ENCODE data around the gene SIK2. TPM values are rescaled to one million over a fixed set of nuclear protein-coding genes. Genes with fewer than 3 reads are reported as not detected.

Gene SIK2
- total RNA-seq, 1 experiment from 2014 or later = 13.0 TPM

- CTCF ChIA-PET = interaction anchor here (0.8 to 1.3 kb wide), 3 partner anchors 12 to 243 kb away, joined by 3 to 4 read pairs (median 3); no protein-coding TSS in a partner anchor
- RAD21 ChIA-PET (ENCODE audit: low non-redundant PET in 1 of 2, low total read pairs in 2 of 2, uncharacterized antibody in 2 of 2, unreplicated experiment in 2 of 2) = no interaction called here
- no peak overlapping the region for H3K27ac ChIP-seq (ENCODE audit: low read depth, low read length)
- H3K4me2 ChIP-seq (ENCODE audit: low read length) = no peak overlapping the region
- no TSS peak for BruUV-seq (replicated peaks)
- POLR2A ChIA-PET = interaction anchor here (0.9 kb wide), 1 partner anchor 168 kb away, joined by 3 read pairs; the partner anchor contains the start of gene PPP2R1B
- H3K9me2 ChIP-seq (ENCODE audit: insufficient read depth) = no peaks in the 10 kb centered on the region
- intact Hi-C loops (cut with micrococcal nuclease) = no loop called here
- no peak overlapping the region for H3K9ac ChIP-seq (ENCODE audit: low read length)
- H3K27me3 ChIP-seq (ENCODE audit: insufficient read depth, low read length) = no peaks in the 10 kb centered on the region
- no peak overlapping the region for H3K4me3 ChIP-seq (replicated peaks in 1 of 2; ENCODE audit: low read depth in 1 of 2, low read length in 2 of 2)
- ATAC-seq (no peak), DNase-seq (ENCODE audit: low read depth, low spot score) (no peak)
- peaks cover 2% of the 10 kb centered on the region for H3K79me2 ChIP-seq (ENCODE audit: insufficient read depth, low read length)
- H4K20me1 ChIP-seq (ENCODE audit: insufficient read depth) = no peaks in the 10 kb centered on the region
- peaks cover 2 to 11% of the 10 kb centered on the region in 2 experiments; a peak in 2 of 4 replicates for H3K4me1 ChIP-seq (ENCODE audit: control insufficient read depth in 1 of 2, insufficient read depth in 2 of 2, low read length in 2 of 2)
- H2AFZ ChIP-seq (ENCODE audit: low read depth, low read length, poor library complexity, severe bottlenecking) = no peak overlapping the region
- H3K36me3 ChIP-seq (ENCODE audit: control insufficient read depth in 1 of 2, insufficient read depth in 2 of 2, low read length in 2 of 2) = no peaks in the 10 kb centered on the region
- TF ChIP-seq CEBPB (IDR thresholded peaks at IDR 0.05; ENCODE audit: low read depth) = no peak
- TF ChIP-seq, protein P1, sequence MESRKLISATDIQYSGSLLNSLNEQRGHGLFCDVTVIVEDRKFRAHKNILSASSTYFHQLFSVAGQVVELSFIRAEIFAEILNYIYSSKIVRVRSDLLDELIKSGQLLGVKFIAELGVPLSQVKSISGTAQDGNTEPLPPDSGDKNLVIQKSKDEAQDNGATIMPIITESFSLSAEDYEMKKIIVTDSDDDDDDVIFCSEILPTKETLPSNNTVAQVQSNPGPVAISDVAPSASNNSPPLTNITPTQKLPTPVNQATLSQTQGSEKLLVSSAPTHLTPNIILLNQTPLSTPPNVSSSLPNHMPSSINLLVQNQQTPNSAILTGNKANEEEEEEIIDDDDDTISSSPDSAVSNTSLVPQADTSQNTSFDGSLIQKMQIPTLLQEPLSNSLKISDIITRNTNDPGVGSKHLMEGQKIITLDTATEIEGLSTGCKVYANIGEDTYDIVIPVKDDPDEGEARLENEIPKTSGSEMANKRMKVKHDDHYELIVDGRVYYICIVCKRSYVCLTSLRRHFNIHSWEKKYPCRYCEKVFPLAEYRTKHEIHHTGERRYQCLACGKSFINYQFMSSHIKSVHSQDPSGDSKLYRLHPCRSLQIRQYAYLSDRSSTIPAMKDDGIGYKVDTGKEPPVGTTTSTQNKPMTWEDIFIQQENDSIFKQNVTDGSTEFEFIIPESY (IDR thresholded peaks at IDR 0.05; ENCODE audit: extremely low read depth, insufficient replicate concordance, low read length) = no peak
- TF ChIP-seq SIN3A (IDR thresholded peaks at IDR 0.05; ENCODE audit: low read depth) = no peak
- no peak for TF ChIP-seq ELF1 (IDR thresholded peaks at IDR 0.05; ENCODE audit: borderline replicate concordance, low read depth)
- no peak for TF ChIP-seq POLR2A (IDR thresholded peaks at IDR 0.05; ENCODE audit: borderline replicate concordance, extremely low read depth, insufficient read depth, insufficient read length)
- no peak for TF ChIP-seq ZFX (IDR thresholded peaks at IDR 0.05)
- no peak for TF ChIP-seq ZNF274 (IDR thresholded peaks at IDR 0.05; ENCODE audit: low read depth, low read length)
- no peak for TF ChIP-seq SP1 (IDR thresholded peaks at IDR 0.05; ENCODE audit: low read depth)
- no peak for TF ChIP-seq RAD21 (IDR thresholded peaks at IDR 0.05; ENCODE audit: low read depth)
- no peak for TF ChIP-seq FOSL1 (IDR thresholded peaks at IDR 0.05; ENCODE audit: low read depth)
- no peak for TF ChIP-seq SRF (IDR thresholded peaks at IDR 0.05; ENCODE audit: low read depth)
- TF ChIP-seq JUND (IDR thresholded peaks at IDR 0.05) = no peak
- TF ChIP-seq CTCF (IDR thresholded peaks at IDR 0.05 in 2 of 3, conservative IDR thresholded peaks at IDR 0.05 in 1 of 3; ENCODE audit: borderline replicate concordance in 1 of 3, insufficient read depth in 1 of 3, low read depth in 2 of 3, low read length in 2 of 3) = no peak
- TF ChIP-seq CBX3 (IDR thresholded peaks at IDR 0.05; ENCODE audit: low read depth) = no peak
- no peak for TF ChIP-seq EZH2 (IDR thresholded peaks at IDR 0.05)
- TF ChIP-seq POLR2AphosphoS5 (IDR thresholded peaks at IDR 0.05; ENCODE audit: low read depth, low read length) = no peak
- TF ChIP-seq EZH2phosphoT487 (IDR thresholded peaks at IDR 0.05; ENCODE audit: borderline replicate concordance) = no peak
- TF ChIP-seq TCF7L2 (IDR thresholded peaks at IDR 0.05; ENCODE audit: borderline replicate concordance, extremely low read depth, insufficient read depth, insufficient read length) = no peak
- no peak for TF ChIP-seq REST (IDR thresholded peaks at IDR 0.05; ENCODE audit: low read depth)
- no peaks in the 10 kb centered on the region for H3K9me3 ChIP-seq (ENCODE audit: control insufficient read depth in 1 of 2, insufficient read depth in 1 of 2, low read depth in 1 of 2, low read length in 2 of 2)
These were observed 4.1 kb upstream of the SIK2 start for GRCh38 chr11:111598148-111598547.

Measured in HCT116 (cell line).